Fibroblast of pulmonary artery (primary cell): ENCODE data around the gene RASAL3.
"Not testable (repeated sequence)": the region's sequence is repeated elsewhere in the genome, so short reads cannot be mapped to it uniquely, and the experiment has no call there.

ENCODE experiments used
- DNase-seq: peaks from one replicate; pipeline ENCODE4 v3.0.0-alpha.2; 2010; ENCODE audit warnings: low read depth
- H3K4me3 ChIP-seq: replicated peaks from 2 replicates; pipeline ENCODE4 v1.5.1; 2011; ENCODE audit warnings: low read depth, mild to moderate bottlenecking, control low read depth, low read length, moderate library complexity
- TF ChIP-seq, protein P1 (sequence below): IDR thresholded peaks from 2 replicates; pipeline ENCODE4 v1.5.1; 2011; ENCODE audit warnings: mild to moderate bottlenecking, control low read depth, low read length, inconsistent platforms; ENCODE audit errors: missing control alignments

The RASAL3 gene

GRCh38 chr19:15502264-15502663 is 37.9 kb upstream of the RASAL3 start:
- no peak overlapping the region for H3K4me3 ChIP-seq
- TF ChIP-seq, protein P1, sequence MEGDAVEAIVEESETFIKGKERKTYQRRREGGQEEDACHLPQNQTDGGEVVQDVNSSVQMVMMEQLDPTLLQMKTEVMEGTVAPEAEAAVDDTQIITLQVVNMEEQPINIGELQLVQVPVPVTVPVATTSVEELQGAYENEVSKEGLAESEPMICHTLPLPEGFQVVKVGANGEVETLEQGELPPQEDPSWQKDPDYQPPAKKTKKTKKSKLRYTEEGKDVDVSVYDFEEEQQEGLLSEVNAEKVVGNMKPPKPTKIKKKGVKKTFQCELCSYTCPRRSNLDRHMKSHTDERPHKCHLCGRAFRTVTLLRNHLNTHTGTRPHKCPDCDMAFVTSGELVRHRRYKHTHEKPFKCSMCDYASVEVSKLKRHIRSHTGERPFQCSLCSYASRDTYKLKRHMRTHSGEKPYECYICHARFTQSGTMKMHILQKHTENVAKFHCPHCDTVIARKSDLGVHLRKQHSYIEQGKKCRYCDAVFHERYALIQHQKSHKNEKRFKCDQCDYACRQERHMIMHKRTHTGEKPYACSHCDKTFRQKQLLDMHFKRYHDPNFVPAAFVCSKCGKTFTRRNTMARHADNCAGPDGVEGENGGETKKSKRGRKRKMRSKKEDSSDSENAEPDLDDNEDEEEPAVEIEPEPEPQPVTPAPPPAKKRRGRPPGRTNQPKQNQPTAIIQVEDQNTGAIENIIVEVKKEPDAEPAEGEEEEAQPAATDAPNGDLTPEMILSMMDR, result no peak
- no peak for DNase-seq

DNA sequence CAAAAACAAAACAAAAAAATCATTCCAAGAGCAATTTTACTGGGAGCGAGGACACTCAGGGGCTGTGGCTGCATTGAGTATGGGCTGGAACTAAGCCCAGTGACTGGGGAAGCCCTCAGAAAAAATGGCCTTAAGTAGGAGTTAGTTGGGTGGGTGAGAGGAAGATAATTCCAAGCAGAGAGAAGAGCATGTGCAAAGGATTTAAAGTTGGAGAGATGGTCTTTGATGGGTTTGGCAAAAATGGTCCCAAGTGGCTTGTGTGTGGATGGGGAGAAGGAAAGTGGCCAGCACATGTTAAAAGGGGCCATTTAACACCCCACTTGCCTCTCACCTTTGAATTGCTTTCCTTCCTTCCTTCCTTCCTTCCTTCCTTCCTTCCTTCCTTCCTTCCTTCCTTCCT is 37.3 kb upstream of the RASAL3 start:
- H3K4me3 ChIP-seq, result no peak overlapping the region
- no peak for DNase-seq
- TF ChIP-seq, protein P1, result no peak

DNA sequence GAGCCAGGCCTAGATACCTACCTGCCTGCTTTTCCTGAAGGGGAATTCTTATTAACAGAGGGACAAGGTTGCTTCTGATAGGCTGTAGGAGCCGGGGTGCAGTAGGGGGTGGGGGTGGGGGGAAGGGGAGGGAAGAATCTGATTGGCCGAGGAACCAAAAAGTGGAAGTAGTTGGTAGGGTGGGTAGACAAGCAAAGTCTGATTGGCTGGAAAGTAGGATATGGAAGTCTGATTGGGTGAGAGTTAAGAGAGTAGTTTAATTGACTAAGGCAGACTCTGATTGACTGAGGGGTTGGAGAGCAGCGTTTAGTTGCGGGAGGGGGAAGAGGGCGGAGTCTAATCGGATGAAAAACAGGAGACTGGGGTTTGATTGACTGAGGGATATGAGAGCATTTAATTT is 34.6 kb upstream of the RASAL3 start:
- no peak overlapping the region for H3K4me3 ChIP-seq
- TF ChIP-seq, protein P1, result no peak
- DNase-seq, result no peak

DNA sequence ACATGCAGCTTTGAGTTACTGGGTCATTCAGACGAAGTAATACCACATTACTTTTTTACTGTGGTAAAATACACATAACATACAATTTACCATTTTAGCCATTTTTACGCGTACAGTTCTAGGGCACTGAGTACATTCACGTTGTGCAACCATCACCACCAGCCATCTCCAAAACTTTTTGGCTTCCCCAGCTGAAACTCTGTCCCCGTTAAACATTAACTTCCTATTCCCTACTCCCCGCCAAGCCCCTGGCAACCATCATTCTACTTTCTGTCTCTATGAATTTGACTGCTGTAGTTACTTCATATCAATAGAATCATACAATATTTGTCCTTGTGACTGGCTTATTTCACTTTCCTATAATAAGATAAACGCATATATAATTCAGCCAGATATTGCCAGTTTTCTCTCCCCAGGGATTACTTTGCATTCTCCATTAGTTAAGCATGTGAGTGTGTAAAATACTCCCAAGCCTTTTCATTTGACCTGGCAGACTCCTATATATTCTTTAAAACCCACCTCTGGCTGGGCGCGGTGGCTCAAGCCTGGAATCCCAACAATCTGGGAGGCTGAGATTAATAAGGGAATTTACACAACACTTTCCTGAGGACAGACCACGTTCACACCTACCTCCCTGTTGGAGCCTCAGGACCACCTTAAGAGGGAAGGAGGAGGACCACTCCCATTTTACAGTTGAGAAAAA is 34.0 kb upstream of the RASAL3 start:
- no peak for DNase-seq
- TF ChIP-seq, protein P1, result no peak

GRCh38 chr19:15495151-15495550 is 30.8 kb upstream of the RASAL3 start:
- no peak for DNase-seq
- TF ChIP-seq, protein P1, result no peak
- no peak overlapping the region for H3K4me3 ChIP-seq

More for the DNA sequence above, 34.0 kb upstream of the RASAL3 start:
- H3K4me3 ChIP-seq, result no peak overlapping the region

DNA sequence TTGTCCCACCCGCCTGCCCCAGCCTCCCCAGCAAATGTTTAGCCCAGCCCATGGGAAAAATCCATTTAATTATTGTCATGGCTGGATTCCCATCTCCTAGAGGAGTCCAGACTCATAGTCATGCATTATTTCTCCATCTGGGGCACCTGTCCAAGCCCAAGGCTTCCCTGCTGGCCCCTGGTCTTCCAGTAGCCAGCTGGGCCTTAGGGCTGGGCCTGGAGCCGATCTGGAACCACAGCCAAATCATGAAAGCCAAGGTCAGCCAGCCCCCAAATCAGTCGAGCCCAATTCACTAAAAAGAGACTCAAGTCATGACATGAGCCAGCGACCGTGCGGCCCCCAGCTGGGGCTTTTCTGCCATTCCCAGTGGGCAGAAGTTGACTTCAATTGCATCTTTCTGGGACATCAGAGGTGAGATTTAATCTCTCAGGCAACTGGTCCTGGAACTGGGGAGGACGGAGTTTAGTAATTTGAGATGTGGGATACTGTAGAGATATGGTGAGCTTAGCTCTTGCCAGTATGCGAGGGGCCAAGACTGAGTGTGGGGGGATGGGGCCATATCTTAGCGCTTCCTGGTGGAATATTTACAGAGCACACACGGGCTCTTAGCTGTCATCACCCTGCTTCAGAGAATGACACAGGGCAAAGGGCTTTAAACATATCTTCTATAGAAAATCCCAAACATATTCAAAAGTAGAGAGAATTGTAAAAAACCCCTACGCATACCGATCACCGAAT is 24.3 kb upstream of the RASAL3 start:
- peak; percentile 32 for DNase-seq
- H3K4me3 ChIP-seq, result no peak overlapping the region
- TF ChIP-seq, protein P1, result no peak

GRCh38 chr19:15487038-15487437 is 22.7 kb upstream of the RASAL3 start:
- no peak for DNase-seq
- H3K4me3 ChIP-seq, result no peak overlapping the region
- TF ChIP-seq, protein P1, result no peak

DNA sequence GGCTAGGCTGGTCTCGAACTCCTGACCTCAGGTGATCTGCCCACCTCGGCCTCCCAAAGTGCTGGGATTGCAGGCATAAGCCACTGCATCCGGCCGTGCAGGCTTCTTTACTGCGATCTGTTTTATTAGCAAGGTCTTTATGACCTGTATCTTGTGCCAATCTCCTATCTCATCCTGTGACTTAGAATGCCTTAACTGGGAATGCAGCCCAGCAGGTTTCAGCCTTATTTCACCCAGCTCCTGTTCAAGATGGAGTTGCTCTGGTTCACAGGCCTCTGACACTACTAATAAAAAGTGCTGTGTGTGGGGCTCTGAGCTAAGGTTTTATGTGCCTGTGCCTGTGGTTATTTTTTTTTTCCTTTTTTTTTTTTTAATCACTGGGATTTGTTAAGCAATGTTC is 21.4 kb upstream of the RASAL3 start:
- DNase-seq, H3K4me3 ChIP-seq: not testable (repeated sequence)

GRCh38 chr19:15480996-15481395 is 16.7 kb upstream of the RASAL3 start:
- DNase-seq, H3K4me3 ChIP-seq: not testable (repeated sequence)
